Fibroblast of pulmonary artery (primary cell): Measurements from ENCODE around the gene FYCO1.

ENCODE experiments used
- DNase-seq: peaks from one replicate; pipeline ENCODE4 v3.0.0-alpha.2; 2010; ENCODE audit warnings: low read depth
- H3K4me3 ChIP-seq: replicated peaks from 2 replicates; pipeline ENCODE4 v1.5.1; 2011; ENCODE audit warnings: low read depth, mild to moderate bottlenecking, control low read depth, low read length, moderate library complexity
- TF ChIP-seq, protein P1 (sequence below): IDR thresholded peaks from 2 replicates; pipeline ENCODE4 v1.5.1; 2011; ENCODE audit warnings: mild to moderate bottlenecking, control low read depth, low read length, inconsistent platforms; ENCODE audit errors: missing control alignments

FYCO1 gene

GRCh38 chr3:45929042-45929679, 66.5 kb downstream of the FYCO1 start:
- no peak overlapping the region for H3K4me3 ChIP-seq
- TF ChIP-seq, protein P1, sequence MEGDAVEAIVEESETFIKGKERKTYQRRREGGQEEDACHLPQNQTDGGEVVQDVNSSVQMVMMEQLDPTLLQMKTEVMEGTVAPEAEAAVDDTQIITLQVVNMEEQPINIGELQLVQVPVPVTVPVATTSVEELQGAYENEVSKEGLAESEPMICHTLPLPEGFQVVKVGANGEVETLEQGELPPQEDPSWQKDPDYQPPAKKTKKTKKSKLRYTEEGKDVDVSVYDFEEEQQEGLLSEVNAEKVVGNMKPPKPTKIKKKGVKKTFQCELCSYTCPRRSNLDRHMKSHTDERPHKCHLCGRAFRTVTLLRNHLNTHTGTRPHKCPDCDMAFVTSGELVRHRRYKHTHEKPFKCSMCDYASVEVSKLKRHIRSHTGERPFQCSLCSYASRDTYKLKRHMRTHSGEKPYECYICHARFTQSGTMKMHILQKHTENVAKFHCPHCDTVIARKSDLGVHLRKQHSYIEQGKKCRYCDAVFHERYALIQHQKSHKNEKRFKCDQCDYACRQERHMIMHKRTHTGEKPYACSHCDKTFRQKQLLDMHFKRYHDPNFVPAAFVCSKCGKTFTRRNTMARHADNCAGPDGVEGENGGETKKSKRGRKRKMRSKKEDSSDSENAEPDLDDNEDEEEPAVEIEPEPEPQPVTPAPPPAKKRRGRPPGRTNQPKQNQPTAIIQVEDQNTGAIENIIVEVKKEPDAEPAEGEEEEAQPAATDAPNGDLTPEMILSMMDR, result peak; percentile 73
- DNase-seq, result no peak

- TF ChIP-seq, protein P1, result no peak
- no peak overlapping the region for H3K4me3 ChIP-seq
- DNase-seq, result no peak
These were observed 67.7 kb downstream of the FYCO1 start for GRCh38 chr3:45927881-45928280.

DNA sequence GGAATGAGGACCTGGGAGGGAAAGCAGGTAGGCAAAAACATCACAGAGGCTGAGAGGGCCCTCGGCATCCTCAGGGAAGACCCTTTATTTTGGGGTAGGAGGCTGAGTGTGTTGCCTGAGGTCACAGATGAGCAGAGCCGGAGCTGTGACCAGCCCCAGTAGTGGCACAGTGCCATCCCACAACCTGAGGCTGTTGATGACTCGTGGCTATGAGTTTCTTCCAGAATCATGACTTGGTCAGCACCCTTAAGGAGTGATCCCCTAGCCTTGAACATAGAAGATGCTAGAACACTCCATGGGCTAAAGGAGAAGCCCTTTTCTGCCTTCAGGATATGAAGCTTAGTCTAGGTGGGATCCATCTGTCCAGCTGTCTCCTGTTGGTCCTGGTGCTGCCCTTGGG, 71.9 kb downstream of the FYCO1 start:
- TF ChIP-seq, protein P1, result no peak
- DNase-seq, result peak; percentile 16
- H3K4me3 ChIP-seq, result no peak overlapping the region

DNA sequence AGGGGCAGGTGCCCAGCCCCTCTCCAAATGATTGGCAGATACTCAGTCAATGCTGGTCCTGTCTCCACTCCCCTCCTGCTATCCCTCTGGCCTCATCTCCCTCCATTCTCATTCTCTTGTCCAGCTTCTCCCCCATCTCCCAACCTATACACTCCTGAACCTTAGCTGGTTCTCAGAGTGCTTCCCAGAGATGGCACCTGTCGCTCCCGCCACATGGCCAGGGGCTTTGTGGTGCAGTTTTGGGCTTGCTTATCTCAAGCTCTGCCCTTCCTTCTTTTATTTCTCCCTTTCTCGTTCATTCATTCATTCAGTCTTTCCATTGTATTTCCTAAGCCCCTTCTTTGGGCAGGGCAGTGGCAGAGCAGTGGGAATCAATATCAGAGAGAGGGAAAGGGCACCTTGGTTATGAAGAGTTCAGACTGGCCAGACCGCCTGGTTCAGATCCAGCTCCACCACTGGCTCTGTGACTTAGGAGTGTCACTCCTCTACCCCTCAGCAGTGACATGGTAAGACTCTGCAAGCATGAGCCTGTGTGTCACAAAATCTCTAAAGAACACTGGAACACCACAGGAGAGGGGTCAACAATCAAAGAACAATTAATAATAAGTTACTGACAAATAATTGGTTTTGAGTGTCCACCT, 72.6 kb downstream of the FYCO1 start:
- no peak overlapping the region for H3K4me3 ChIP-seq
- TF ChIP-seq, protein P1, result no peak
- DNase-seq, result no peak

GRCh38 chr3:45922039-45922326, 73.6 kb downstream of the FYCO1 start:
- TF ChIP-seq, protein P1, result no peak
- H3K4me3 ChIP-seq, result no peak overlapping the region
- DNase-seq, result no peak

- DNase-seq, result no peak
- TF ChIP-seq, protein P1, result no peak
- no peak overlapping the region for H3K4me3 ChIP-seq
These were observed 74.2 kb downstream of the FYCO1 start for GRCh38 chr3:45921158-45922038.
